DND-41 (cell line): ENCODE measurements around the gene NGB.

Experiments
- EZH2 ChIP-seq: IDR thresholded peaks from 3 replicates; pipeline ENCODE4 v1.6.1; 2012; ENCODE audit warnings: borderline replicate concordance, low read depth, mild to moderate bottlenecking, moderate library complexity, low read length, inconsistent platforms; ENCODE audit not compliant: severe bottlenecking
- TF ChIP-seq, protein P1 (sequence below): IDR thresholded peaks from 2 replicates; pipeline ENCODE4 v1.5.1; 2012; ENCODE audit warnings: borderline replicate concordance, low read length, moderate library complexity, mild to moderate bottlenecking; ENCODE audit not compliant: poor library complexity, severe bottlenecking; ENCODE audit errors: extremely low read depth

DNA sequence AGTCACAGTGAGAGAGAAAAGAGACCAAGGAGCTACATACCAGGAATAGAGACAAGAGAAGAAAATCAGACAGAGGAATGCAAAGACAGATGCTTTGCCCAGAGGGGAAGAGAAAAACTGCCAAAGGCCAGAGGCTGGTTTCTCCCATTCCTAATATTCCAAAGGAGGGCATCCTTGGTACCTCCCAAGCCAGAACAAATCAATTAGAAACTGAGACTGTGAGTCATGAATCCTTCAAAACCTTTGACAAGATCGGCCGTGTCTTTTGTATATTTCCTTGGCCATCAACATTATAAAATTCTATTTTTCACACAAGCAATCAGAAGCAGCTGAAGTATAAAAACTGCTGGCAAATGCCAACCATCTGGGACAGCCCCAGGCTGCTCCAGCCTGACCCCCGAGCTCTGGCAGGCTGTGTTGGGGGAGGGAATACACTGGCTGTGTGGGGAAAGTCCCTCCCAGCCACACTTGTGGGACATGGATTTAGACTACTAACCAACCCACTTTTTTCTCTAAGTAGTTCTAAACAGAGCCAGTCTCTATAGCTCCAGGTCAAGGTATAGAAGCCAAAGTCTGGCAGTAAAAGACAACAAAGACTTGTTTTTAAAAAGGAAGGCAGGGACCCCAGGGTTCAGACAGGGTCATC is 36.0 kb upstream of the NGB start:
- TF ChIP-seq, protein P1, sequence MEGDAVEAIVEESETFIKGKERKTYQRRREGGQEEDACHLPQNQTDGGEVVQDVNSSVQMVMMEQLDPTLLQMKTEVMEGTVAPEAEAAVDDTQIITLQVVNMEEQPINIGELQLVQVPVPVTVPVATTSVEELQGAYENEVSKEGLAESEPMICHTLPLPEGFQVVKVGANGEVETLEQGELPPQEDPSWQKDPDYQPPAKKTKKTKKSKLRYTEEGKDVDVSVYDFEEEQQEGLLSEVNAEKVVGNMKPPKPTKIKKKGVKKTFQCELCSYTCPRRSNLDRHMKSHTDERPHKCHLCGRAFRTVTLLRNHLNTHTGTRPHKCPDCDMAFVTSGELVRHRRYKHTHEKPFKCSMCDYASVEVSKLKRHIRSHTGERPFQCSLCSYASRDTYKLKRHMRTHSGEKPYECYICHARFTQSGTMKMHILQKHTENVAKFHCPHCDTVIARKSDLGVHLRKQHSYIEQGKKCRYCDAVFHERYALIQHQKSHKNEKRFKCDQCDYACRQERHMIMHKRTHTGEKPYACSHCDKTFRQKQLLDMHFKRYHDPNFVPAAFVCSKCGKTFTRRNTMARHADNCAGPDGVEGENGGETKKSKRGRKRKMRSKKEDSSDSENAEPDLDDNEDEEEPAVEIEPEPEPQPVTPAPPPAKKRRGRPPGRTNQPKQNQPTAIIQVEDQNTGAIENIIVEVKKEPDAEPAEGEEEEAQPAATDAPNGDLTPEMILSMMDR = no peak
- TF ChIP-seq EZH2 = no peak
